Astrocyte of the cerebellum (primary cell): Measurements from ENCODE around the gene LRRC61.

Experiments used
- DNase-seq: peaks from one replicate; pipeline ENCODE4 v3.0.0-alpha.2; 2011; ENCODE audit warnings: low read depth
- H3K4me3 ChIP-seq: 2 replicates; pipeline ENCODE4 v1.5.1; 2011; ENCODE audit warnings: mild to moderate bottlenecking, low read depth, low read length, moderate library complexity
- in situ Hi-C: cut with HindIII; loops from 2 replicates; pipeline ENCODE4 v1.10.0; 2017; ENCODE audit warnings: low sequenced_read_pairs
- TF ChIP-seq, protein P1 (sequence below): IDR thresholded peaks from 2 replicates; pipeline ENCODE4 v1.5.1; 2012; ENCODE audit warnings: low read length, low read depth, moderate library complexity, mild to moderate bottlenecking; ENCODE audit errors: missing control alignments

LRRC61 gene

DNA sequence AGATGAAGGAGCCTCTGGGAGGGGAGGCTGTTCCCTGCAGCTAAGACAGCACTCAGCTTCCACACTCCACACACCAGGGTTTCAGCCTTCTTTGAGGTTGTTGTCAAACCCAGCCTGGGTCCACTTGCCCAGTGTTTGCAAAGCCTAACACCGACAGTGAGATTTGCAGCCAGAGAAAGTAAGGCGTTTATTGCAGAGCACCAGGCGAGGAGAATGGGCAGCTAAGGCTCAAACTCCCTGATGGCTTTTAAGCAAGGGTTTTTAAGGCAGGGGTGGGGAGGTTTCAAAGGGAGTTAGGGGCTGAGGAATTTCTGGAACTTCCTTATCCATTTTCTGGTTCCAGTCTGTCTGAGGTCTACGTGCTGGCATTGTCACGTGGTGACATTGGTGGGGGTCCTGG, 51.3 kb downstream of the LRRC61 start:
- in situ Hi-C loops = no loop called here
- TF ChIP-seq, protein P1, sequence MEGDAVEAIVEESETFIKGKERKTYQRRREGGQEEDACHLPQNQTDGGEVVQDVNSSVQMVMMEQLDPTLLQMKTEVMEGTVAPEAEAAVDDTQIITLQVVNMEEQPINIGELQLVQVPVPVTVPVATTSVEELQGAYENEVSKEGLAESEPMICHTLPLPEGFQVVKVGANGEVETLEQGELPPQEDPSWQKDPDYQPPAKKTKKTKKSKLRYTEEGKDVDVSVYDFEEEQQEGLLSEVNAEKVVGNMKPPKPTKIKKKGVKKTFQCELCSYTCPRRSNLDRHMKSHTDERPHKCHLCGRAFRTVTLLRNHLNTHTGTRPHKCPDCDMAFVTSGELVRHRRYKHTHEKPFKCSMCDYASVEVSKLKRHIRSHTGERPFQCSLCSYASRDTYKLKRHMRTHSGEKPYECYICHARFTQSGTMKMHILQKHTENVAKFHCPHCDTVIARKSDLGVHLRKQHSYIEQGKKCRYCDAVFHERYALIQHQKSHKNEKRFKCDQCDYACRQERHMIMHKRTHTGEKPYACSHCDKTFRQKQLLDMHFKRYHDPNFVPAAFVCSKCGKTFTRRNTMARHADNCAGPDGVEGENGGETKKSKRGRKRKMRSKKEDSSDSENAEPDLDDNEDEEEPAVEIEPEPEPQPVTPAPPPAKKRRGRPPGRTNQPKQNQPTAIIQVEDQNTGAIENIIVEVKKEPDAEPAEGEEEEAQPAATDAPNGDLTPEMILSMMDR = no peak
- no peak for DNase-seq
- no peak overlapping the region for H3K4me3 ChIP-seq

DNA sequence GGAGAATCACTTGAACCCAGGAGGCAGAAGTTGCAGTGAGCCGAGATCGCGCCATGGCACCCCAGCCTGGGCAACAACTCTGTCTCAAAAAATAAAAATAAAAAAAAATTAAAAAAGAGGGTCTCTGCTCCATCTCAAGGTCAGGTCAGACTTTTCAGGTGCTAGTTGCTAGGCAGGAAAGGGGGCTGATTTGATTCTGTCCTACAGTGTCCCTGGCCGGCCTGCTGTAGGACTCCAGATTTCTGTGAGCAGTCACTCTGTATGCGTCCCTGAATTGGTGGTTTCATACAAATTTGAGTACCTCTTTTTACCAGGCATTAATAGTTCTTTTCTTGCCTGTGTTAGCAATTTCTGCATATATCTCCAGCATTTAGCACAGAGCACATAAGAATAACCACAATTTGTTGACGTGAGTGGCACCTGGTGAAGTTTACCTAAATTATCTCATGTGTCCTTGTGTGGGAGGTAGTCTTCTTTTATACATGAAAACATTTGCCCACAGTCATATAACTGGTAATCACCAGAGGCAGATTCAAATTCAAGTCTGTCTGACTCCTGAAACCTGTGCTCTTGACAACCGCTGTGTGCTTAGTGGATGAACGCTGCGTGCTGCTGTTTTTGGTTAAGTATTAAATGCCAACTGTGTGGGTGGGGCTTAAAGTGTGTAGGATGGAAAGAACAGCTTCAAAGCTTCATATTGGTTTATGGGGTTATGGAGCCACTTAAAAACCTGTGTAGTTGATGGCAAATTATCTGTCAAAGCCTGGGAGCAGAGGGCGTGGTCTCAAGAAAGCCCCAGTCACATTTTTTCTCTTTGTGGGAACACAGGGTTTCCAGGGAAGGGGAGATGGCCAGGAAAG, 52.7 kb downstream of the LRRC61 start:
- TF ChIP-seq, protein P1 = no peak
- no peak overlapping the region for H3K4me3 ChIP-seq
- DNase-seq = no peak
- in situ Hi-C loops = no loop called here

DNA sequence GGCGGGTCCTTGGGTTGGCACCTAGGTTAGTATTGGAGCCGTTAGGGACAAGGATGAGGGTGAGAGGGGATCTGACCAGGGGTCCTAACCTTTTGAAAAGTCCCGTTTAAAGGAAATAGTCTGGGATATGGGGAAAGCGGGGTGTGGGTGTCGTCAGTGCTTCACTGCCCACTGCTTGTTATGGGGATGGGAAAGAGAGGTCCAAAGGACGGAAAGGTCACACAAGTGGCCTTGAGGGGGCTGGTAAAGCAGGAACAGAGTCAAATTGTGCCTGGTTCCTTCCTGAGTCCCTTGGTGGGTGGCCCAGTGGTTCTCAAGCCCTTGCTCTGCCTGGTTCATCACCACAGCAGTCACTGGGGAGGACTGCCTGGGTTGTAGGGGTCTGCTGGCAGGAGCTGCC, 53.4 kb downstream of the LRRC61 start:
- in situ Hi-C loops = no loop called here
- no peak for DNase-seq
- TF ChIP-seq, protein P1 = no peak
- H3K4me3 ChIP-seq = no peak overlapping the region

DNA sequence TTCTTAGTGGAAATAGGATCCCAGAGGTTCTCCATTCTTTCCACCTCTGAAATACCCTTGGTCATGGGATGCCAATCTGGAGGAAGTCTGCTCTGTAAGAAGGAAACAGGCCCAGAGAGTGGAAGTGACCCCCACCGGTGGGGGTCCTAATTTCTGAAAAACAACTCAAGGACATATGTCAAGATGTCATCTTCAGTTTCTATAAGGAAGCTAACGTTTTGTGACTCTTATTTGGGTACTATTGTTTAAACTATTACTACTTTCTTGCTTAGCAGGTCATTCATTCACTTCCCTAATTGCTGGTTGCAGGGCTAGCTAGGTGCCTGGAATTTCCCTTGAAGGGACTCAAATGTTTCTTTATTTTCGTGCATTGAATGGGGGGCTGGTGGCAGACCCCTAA, 54.0 kb downstream of the LRRC61 start:
- in situ Hi-C loops = no loop called here
- TF ChIP-seq, protein P1 = no peak
- no peak overlapping the region for H3K4me3 ChIP-seq
- no peak for DNase-seq

DNA sequence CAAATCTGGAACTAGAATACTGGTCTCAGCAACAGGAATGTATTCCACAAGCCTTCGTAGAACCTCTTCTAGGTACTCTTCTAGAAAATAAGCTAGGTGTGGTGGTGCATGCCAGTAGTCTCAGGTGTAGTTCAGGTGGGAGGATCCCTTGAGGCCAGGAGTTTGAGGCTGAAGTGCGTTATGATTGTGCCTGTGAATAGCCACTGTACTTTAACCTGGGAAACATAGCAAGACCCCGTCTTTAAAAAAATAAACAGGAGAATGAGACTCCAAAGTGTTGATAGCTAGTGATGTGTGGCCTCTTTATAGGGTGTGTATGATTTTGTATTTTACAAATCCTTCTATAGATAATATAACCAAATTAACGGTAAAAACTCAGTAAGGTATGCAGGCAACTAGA, 54.5 kb downstream of the LRRC61 start:
- H3K4me3 ChIP-seq = no peak overlapping the region
- TF ChIP-seq, protein P1 = no peak
- in situ Hi-C loops = no loop called here
- no peak for DNase-seq

DNA sequence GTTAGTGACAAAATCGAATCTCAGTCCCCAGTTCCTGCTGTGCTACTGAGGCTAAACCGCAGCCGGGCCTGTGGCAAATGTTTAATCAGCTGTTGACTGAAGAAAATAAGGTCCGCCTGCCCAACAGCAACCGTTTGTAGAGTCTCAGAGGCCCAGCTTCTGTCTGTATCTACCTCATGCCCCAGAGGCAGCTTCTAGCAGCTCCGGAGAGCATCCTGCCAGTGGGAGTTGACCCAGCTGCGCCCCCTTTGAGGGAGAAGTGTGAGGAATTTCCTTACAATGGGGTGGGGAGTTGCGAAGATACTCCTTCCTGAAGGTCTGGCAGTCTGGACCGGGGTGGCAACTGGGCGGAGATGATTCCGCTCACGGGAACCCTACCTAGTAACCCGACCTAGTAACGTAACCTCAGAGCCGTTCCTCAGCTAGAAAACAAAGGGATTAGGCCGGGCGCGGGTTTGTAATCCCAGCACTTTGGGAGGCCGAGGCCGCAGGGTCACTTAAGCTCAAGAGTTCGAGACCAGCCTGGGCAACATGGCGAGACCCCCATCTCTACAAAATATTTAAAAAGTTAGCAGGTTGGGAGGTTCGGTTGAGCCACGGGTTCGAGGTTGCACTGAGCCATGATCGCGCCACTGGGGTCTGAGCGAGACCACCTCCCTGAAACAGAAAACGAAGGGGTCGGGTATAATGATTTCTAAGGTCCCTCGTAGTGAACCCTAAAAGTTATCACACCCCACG, 55.1 kb downstream of the LRRC61 start:
- TF ChIP-seq, protein P1 = peak; percentile 45
- H3K4me3 ChIP-seq = peak overlapping the region; percentile 84
- in situ Hi-C loops = no loop called here
- no peak for DNase-seq
